Osteoblast (primary cell): ENCODE data around the gene WWP2. TPM values are rescaled to one million over a fixed set of nuclear protein-coding genes. Genes with fewer than 3 reads are reported as not detected.
"Not testable (repeated sequence)": the region's sequence is repeated elsewhere in the genome, so short reads cannot be mapped to it uniquely, and the experiment has no call there.

Experiments used
- DNase-seq: peaks from one replicate; pipeline ENCODE4 v3.0.0; 2011; ENCODE audit warnings: low spot score, mixed read lengths; ENCODE audit not compliant: insufficient read length; ENCODE audit errors: missing footprints
- H2AFZ ChIP-seq: 2 replicates; pipeline ENCODE4 v1.6.0; 2011; ENCODE audit warnings: mild to moderate bottlenecking, low read length
- H3K27ac ChIP-seq: 2 replicates; pipeline ENCODE4 v1.5.1; 2011; ENCODE audit warnings: mild to moderate bottlenecking, low read depth, low read length, moderate library complexity
- H3K27me3 ChIP-seq: 2 replicates; pipeline ENCODE4 v1.6.0; 2012; ENCODE audit warnings: mild to moderate bottlenecking, control low read depth, inconsistent platforms, low read length, moderate library complexity; ENCODE audit not compliant: insufficient read depth
- H3K36me3 ChIP-seq: 2 replicates; pipeline ENCODE4 v1.5.1; 2011; ENCODE audit warnings: mild to moderate bottlenecking, low read length, control low read depth, moderate library complexity; ENCODE audit not compliant: insufficient read depth
- H3K4me1 ChIP-seq: 2 replicates; pipeline ENCODE4 v1.5.1; 2011; ENCODE audit warnings: mild to moderate bottlenecking, low read length, control low read depth, moderate library complexity; ENCODE audit not compliant: insufficient read depth
- H3K4me2 ChIP-seq: 2 replicates; pipeline ENCODE4 v1.6.0; 2011; ENCODE audit warnings: mild to moderate bottlenecking, low read length; ENCODE audit not compliant: insufficient read depth
- H3K4me3 ChIP-seq: fragments of 200-600 bp; sonication (generic); 3 replicates; pipeline ENCODE4 v1.5.1; 2012; ENCODE audit warnings: mild to moderate bottlenecking, low read length, inconsistent platforms; ENCODE audit not compliant: insufficient read depth
- H3K79me2 ChIP-seq: 2 replicates; pipeline ENCODE4 v1.6.0; 2012; ENCODE audit warnings: mild to moderate bottlenecking, low read length, control low read depth, inconsistent platforms; ENCODE audit not compliant: insufficient read depth
- H3K9me3 ChIP-seq: 2 replicates; pipeline ENCODE4 v1.5.1; 2011; ENCODE audit warnings: low read depth, low read length, control low read depth
- H4K20me1 ChIP-seq: 2 replicates; pipeline ENCODE4 v1.6.0; 2012; ENCODE audit warnings: mild to moderate bottlenecking, low read length, control low read depth; ENCODE audit not compliant: insufficient read depth
- total RNA-seq: library from RNA; depleted of rRNA; stranded (reverse); fragments of >200 nt; gene quantifications from 2 replicates; pipeline ENCODE4 v1.2.3, GENCODE V29; 2012
- TF ChIP-seq, protein P1 (sequence below): IDR thresholded peaks from 2 replicates; pipeline ENCODE4 v1.5.1; 2011; ENCODE audit warnings: mild to moderate bottlenecking, low read depth, low read length, moderate library complexity; ENCODE audit errors: extremely low read depth

WWP2 gene
- total RNA-seq, 1 donor = 46.7 TPM

DNA sequence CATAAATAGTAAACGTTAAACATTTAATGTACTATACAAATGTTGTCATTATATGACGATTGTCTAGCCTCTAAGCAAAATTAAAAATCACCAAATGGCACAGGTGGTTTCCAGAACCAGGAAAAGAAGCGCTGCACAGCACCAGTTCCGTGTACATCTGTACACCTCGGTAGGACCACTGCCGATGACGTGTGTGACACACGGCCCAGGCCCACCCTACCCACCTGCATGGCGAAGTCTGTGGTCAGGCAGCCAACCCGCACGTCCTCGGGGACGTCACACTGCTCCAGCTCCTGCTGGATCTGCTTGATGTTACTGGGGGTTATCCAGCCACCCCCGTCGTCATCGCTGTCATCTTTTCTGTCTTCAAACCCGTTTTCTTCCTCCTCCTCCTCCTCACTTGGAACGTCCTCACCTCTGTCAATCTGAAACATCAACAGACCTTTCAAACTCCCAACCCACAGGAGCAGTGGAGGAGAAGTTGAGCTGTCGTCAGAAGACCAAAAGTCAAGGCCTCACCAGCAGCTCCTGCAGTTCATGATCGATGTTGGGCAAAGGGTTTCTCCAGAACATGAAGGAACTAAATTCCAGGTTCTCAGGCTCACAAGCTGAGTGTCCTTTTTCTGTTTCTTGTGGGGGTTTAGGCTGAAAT lies 13.3 kb upstream of the WWP2 start:
- TF ChIP-seq, protein P1, sequence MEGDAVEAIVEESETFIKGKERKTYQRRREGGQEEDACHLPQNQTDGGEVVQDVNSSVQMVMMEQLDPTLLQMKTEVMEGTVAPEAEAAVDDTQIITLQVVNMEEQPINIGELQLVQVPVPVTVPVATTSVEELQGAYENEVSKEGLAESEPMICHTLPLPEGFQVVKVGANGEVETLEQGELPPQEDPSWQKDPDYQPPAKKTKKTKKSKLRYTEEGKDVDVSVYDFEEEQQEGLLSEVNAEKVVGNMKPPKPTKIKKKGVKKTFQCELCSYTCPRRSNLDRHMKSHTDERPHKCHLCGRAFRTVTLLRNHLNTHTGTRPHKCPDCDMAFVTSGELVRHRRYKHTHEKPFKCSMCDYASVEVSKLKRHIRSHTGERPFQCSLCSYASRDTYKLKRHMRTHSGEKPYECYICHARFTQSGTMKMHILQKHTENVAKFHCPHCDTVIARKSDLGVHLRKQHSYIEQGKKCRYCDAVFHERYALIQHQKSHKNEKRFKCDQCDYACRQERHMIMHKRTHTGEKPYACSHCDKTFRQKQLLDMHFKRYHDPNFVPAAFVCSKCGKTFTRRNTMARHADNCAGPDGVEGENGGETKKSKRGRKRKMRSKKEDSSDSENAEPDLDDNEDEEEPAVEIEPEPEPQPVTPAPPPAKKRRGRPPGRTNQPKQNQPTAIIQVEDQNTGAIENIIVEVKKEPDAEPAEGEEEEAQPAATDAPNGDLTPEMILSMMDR = no peak
- peaks cover 79% of the 10 kb centered on the region for H3K36me3 ChIP-seq
- no peak overlapping the region for H3K4me3 ChIP-seq
- DNase-seq = no peak
- H3K4me1 ChIP-seq = peaks cover 3% of the 10 kb centered on the region
- H4K20me1 ChIP-seq = peaks cover 16% of the 10 kb centered on the region
- H3K27ac ChIP-seq = no peak overlapping the region
- H3K79me2 ChIP-seq = peaks cover 59% of the 10 kb centered on the region
- H2AFZ ChIP-seq = no peak overlapping the region
- no peaks in the 10 kb centered on the region for H3K27me3 ChIP-seq
- H3K9me3 ChIP-seq = no peaks in the 10 kb centered on the region
- H3K4me2 ChIP-seq = no peak overlapping the region

DNA sequence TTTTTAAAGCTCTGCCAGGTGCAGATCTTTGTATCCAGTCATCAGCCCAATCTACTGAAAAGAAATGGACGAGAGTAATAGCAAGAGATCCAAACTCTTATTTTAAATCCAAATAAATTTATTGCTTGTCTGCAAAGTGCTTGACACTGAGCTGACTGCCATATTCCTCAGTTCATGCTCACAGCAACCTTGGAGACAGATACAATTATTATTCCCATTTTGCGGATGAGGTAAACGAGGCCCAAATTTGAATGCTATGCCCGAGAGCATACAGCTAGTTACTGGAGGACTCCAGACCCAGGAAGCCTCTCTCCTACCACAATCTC lies 8.0 kb upstream of the WWP2 start:
- peaks cover 9% of the 10 kb centered on the region for H4K20me1 ChIP-seq
- peaks cover 29% of the 10 kb centered on the region for H3K36me3 ChIP-seq
- H3K4me2 ChIP-seq = peak overlapping the region; percentile 96
- H3K79me2 ChIP-seq = peaks cover 44% of the 10 kb centered on the region
- H3K4me1 ChIP-seq = peaks cover 3% of the 10 kb centered on the region
- DNase-seq = no peak
- no peaks in the 10 kb centered on the region for H3K9me3 ChIP-seq
- H2AFZ ChIP-seq = peak overlapping the region; percentile 85
- peak overlapping the region; percentile 88 for H3K4me3 ChIP-seq
- TF ChIP-seq, protein P1 = no peak
- peak overlapping the region; percentile 82 for H3K27ac ChIP-seq
- no peaks in the 10 kb centered on the region for H3K27me3 ChIP-seq

- H3K79me2 ChIP-seq = peaks cover 44% of the 10 kb centered on the region
- H3K27ac ChIP-seq = peak within 1 kb of the TSS; percentile 82
- H4K20me1 ChIP-seq = peaks cover 9% of the 10 kb centered on the region
- peak within 1 kb of the TSS; percentile 88 for H3K4me3 ChIP-seq
- peaks cover 3% of the 10 kb centered on the region for H3K4me1 ChIP-seq
- peak; percentile 97 for DNase-seq
- peaks cover 25% of the 10 kb centered on the region for H3K36me3 ChIP-seq
- H3K4me2 ChIP-seq = peak within 1 kb of the TSS; percentile 96
- TF ChIP-seq, protein P1 = peak; percentile 98
- H3K27me3 ChIP-seq = no peaks in the 10 kb centered on the region
- no peaks in the 10 kb centered on the region for H3K9me3 ChIP-seq
- peak within 1 kb of the TSS; percentile 94 for H2AFZ ChIP-seq
Observed at GRCh38 chr16:69754469-69755310, 7.4 kb upstream of the WWP2 start, which contains the start of gene NOB1. NOB1 (minus strand) TSS chr16:69754926; CDS start chr16:69754910, 16 bp downstream.

- Histone ChIP-seq H3K27me3 (no peaks in the 10 kb centered on the region), H3K4me3 (no peak overlapping the region), H3K79me2 (peaks cover 31% of the 10 kb centered on the region), H3K27ac (no peak overlapping the region), H4K20me1 (peaks cover 9% of the 10 kb centered on the region), H3K36me3 (peaks cover 8% of the 10 kb centered on the region), H3K9me3 (no peaks in the 10 kb centered on the region), H3K4me2 (no peak overlapping the region), H3K4me1 (peaks cover 3% of the 10 kb centered on the region), H2AFZ (no peak overlapping the region)
- TF ChIP-seq, protein P1 = no peak
- DNase-seq = no peak
Observed at GRCh38 chr16:69756705-69757104, 5.4 kb upstream of the WWP2 start.

DNA sequence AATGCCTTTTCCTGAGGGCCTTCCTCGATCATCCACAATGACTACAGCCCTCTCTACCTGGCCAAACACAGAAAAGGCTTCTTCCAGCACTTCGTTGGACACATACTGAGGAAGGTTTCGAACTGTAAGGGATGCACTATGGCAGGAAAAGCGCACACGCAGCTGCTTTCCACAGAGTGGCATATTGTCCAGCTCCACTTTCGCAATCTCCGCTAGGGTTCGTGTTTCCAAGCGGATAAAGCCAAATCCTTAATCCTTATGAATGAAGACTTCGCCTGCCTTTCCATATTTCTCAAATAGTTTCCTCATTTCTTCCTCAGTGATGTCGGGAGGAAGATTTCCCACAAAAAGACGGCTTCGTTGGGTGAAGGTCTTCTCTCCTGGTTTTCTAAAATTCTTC lies 4.8 kb upstream of the WWP2 start:
- DNase-seq, H4K20me1 ChIP-seq, H3K27me3 ChIP-seq, H3K4me2 ChIP-seq, H3K27ac ChIP-seq, H3K4me1 ChIP-seq, H3K36me3 ChIP-seq, H3K4me3 ChIP-seq, H3K9me3 ChIP-seq: not testable (repeated sequence)
- Histone ChIP-seq H3K79me2 (peaks cover 27% of the 10 kb centered on the region), H2AFZ (peak overlapping the region; percentile 56)
